Measurements from ENCODE around the gene GRAMD1A.
A peak's percentile ranks its signal among the peaks of the same experiment; 100 is the strongest.
"Not testable (repeated sequence)": the region's sequence is repeated elsewhere in the genome, so short reads cannot be mapped to it uniquely, and the experiment has no call there.

Gene GRAMD1A

GRCh38 chr19:35039881-35040825 is 40.0 kb downstream of the GRAMD1A start:
- DNase-seq: no peak

- DNase-seq: no peak
Observed at GRCh38 chr19:35040826-35041547, 40.9 kb downstream of the GRAMD1A start.

GRCh38 chr19:35041548-35042055 is 41.5 kb downstream of the GRAMD1A start, which contains the start of gene HPN:
Gene HPN (plus strand): TSS chr19:35041721. CDS start chr19:35042507, 786 bp downstream.
- DNase-seq: no peak

- DNase-seq: no peak
Observed at GRCh38 chr19:35042056-35042730, 42.1 kb downstream of the GRAMD1A start.

- DNase-seq: no peak
Observed at GRCh38 chr19:35042954-35043604, 43.0 kb downstream of the GRAMD1A start.

GRCh38 chr19:35043906-35044305 is 43.8 kb downstream of the GRAMD1A start:
- no peak for DNase-seq

GRCh38 chr19:35044317-35045117 is 44.4 kb downstream of the GRAMD1A start:
- peak; percentile 12 for DNase-seq

GRCh38 chr19:35045667-35046300 is 45.7 kb downstream of the GRAMD1A start:
- DNase-seq: peak; percentile 6

GRCh38 chr19:35046461-35046860 is 46.3 kb downstream of the GRAMD1A start:
- DNase-seq: no peak

GRCh38 chr19:35048911-35049411 is 48.8 kb downstream of the GRAMD1A start:
- DNase-seq: peak; percentile 76

- DNase-seq: no peak
Observed at GRCh38 chr19:35049456-35049855, 49.3 kb downstream of the GRAMD1A start.

GRCh38 chr19:35050662-35051061 is 50.5 kb downstream of the GRAMD1A start:
- not testable (repeated sequence) for DNase-seq

- DNase-seq: not testable (repeated sequence)
Observed at GRCh38 chr19:35051268-35051667, 51.1 kb downstream of the GRAMD1A start.

- DNase-seq: no peak
Observed at GRCh38 chr19:35051796-35052195, 51.7 kb downstream of the GRAMD1A start.

GRCh38 chr19:35052599-35053190 is 52.6 kb downstream of the GRAMD1A start:
- no peak for DNase-seq

- DNase-seq: no peak
Observed at GRCh38 chr19:35053667-35054293, 53.7 kb downstream of the GRAMD1A start.

GRCh38 chr19:35054626-35055025 is 54.5 kb downstream of the GRAMD1A start:
- no peak for DNase-seq

GRCh38 chr19:35055715-35056179 is 55.6 kb downstream of the GRAMD1A start:
- peak; percentile 44 for DNase-seq

- DNase-seq: no peak
Observed at GRCh38 chr19:35056513-35057063, 56.5 kb downstream of the GRAMD1A start.

Data from COR-L47 (cell line).